ENCODE results near the gene DNAJB12.

DNA sequence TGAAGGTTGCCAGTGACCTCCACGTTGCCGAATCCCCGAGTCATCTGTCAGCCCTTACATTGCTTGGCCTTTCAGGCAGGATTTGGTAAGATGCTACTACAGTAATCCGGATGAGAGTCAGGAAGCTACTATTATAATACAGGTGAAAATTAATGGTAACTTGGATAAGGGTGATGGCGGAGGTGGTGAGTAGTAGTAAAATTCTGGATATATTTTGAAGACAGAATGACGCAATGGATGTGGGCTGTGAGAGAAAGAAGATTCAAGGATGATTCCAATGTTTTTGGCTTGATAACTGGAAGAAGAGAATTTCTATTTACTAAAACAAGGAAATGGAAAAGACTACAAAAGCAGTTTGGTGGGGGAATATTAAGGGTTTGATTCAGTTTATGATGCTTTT is 1.4 kb upstream of the DNAJB12 start:
- TF ChIP-seq POLR2A (IDR thresholded peaks at IDR 0.05), result no peak
- TF ChIP-seq, protein P1, sequence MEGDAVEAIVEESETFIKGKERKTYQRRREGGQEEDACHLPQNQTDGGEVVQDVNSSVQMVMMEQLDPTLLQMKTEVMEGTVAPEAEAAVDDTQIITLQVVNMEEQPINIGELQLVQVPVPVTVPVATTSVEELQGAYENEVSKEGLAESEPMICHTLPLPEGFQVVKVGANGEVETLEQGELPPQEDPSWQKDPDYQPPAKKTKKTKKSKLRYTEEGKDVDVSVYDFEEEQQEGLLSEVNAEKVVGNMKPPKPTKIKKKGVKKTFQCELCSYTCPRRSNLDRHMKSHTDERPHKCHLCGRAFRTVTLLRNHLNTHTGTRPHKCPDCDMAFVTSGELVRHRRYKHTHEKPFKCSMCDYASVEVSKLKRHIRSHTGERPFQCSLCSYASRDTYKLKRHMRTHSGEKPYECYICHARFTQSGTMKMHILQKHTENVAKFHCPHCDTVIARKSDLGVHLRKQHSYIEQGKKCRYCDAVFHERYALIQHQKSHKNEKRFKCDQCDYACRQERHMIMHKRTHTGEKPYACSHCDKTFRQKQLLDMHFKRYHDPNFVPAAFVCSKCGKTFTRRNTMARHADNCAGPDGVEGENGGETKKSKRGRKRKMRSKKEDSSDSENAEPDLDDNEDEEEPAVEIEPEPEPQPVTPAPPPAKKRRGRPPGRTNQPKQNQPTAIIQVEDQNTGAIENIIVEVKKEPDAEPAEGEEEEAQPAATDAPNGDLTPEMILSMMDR (IDR thresholded peaks at IDR 0.05), result no peak

Measured in testis (tissue), 2 donors.